Thyroid gland (tissue), 4 donors: ENCODE results near the gene TRMT10C.

ENCODE experiments used
- CTCF ChIP-seq, 6 experiments: fragments of 200-600 bp in 3 of 6; fragments of 450-650 bp in 3 of 6; sonication (generic) in 3 of 6; IDR thresholded peaks; one replicate each; pipeline ENCODE4 v1.5.1; 2016 to 2019; ENCODE audit warnings: antibody characterized with exemption in 6 of 6, mild to moderate bottlenecking in 2 of 6, inconsistent platforms in 1 of 6, moderate library complexity in 1 of 6
- POLR2A ChIP-seq, 2 donors: fragments of 450-650 bp; IDR thresholded peaks; one replicate each; pipeline ENCODE4 v1.6.1; 2017; ENCODE audit warnings: antibody characterized with exemption in 2 of 2, mild to moderate bottlenecking in 2 of 2, moderate library complexity in 1 of 2

DNA sequence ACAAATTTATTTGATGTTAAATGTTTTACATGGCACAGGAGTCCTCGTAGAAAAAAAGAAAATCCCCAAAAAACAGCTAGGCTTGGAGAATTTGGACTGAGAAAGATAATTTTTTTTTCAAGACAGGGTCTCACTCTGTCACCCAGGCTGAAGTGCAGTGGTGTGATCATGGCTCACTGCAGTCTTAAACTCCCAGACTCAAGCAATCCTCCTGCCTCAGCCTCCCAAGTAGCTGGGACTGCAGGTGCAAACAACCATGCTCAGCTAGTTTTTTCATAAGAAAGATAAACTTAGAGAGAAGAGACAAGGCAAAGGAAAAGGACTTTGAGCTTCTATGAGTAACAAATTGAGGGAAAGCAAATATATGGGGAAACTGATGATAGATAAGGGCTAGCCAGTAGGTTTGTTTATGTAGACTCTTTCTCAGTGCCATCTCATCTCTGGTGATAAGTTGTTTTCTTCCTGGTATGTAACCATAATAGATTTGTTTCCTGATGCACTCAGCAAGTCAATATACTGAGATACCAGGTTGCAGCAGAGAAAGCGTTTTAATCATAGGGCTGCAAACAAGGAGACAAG is 13.1 kb upstream of the TRMT10C start:
- TF ChIP-seq CTCF (IDR thresholded peaks at IDR 0.05) = no peak
- TF ChIP-seq POLR2A (IDR thresholded peaks at IDR 0.05) = no peak
